IPS-18c (cell line): ENCODE data around the gene VPS37B.
A peak's percentile ranks its signal among the peaks of the same experiment; 100 is the strongest.

ENCODE experiments used
- H3K4me3 ChIP-seq: 2 replicates; pipeline ENCODE4 v1.7.0; 2013; ENCODE audit warnings: low read depth, mild to moderate bottlenecking, low read length, moderate library complexity; ENCODE audit not compliant: insufficient read depth
- H3K9me3 ChIP-seq: one replicate; pipeline ENCODE4 v1.6.1; 2013; ENCODE audit warnings: mild to moderate bottlenecking, low read length, moderate library complexity; ENCODE audit not compliant: control insufficient read depth, insufficient read depth

VPS37B gene

GRCh38 chr12:122849352-122850047, 46.4 kb downstream of the VPS37B start:
- Histone ChIP-seq H3K9me3 (peaks cover 2% of the 10 kb centered on the region), H3K4me3 (no peak overlapping the region)

- peaks cover 2% of the 10 kb centered on the region for H3K9me3 ChIP-seq
Observed at GRCh38 chr12:122848471-122849351, 47.2 kb downstream of the VPS37B start.

GRCh38 chr12:122847921-122848421, 48.0 kb downstream of the VPS37B start:
- no peaks in the 10 kb centered on the region for H3K9me3 ChIP-seq
- no peak overlapping the region for H3K4me3 ChIP-seq

More at GRCh38 chr12:122848471-122849351, 47.2 kb downstream of the VPS37B start:
- H3K4me3 ChIP-seq = no peak overlapping the region

GRCh38 chr12:122847516-122847836, 48.4 kb downstream of the VPS37B start:
- H3K4me3 ChIP-seq = no peak overlapping the region
- H3K9me3 ChIP-seq = no peaks in the 10 kb centered on the region

GRCh38 chr12:122846622-122847515, 49.1 kb downstream of the VPS37B start:
- Histone ChIP-seq H3K4me3 (no peak overlapping the region), H3K9me3 (no peaks in the 10 kb centered on the region)

- H3K4me3 ChIP-seq = no peak overlapping the region
- H3K9me3 ChIP-seq = no peaks in the 10 kb centered on the region
Observed at GRCh38 chr12:122845865-122846621, 49.9 kb downstream of the VPS37B start.

GRCh38 chr12:122845041-122845864, 50.7 kb downstream of the VPS37B start:
- Histone ChIP-seq H3K9me3 (no peaks in the 10 kb centered on the region), H3K4me3 (no peak overlapping the region)

- no peaks in the 10 kb centered on the region for H3K9me3 ChIP-seq
- no peak overlapping the region for H3K4me3 ChIP-seq
Observed at GRCh38 chr12:122844366-122844971, 51.5 kb downstream of the VPS37B start.

GRCh38 chr12:122843455-122843854, 52.5 kb downstream of the VPS37B start:
- Histone ChIP-seq H3K9me3 (no peaks in the 10 kb centered on the region), H3K4me3 (no peak overlapping the region)

GRCh38 chr12:122842505-122843405, 53.2 kb downstream of the VPS37B start:
- H3K4me3 ChIP-seq = no peak overlapping the region
- no peaks in the 10 kb centered on the region for H3K9me3 ChIP-seq

- Histone ChIP-seq H3K4me3 (0 out of 2 replicates have a peak overlapping the region, but pooled peaks have one; percentile 11), H3K9me3 (no peaks in the 10 kb centered on the region)
Observed at GRCh38 chr12:122841544-122842321, 54.2 kb downstream of the VPS37B start.

GRCh38 chr12:122840580-122841513, 55.1 kb downstream of the VPS37B start:
- Histone ChIP-seq H3K9me3 (no peaks in the 10 kb centered on the region), H3K4me3 (no peak overlapping the region)

GRCh38 chr12:122839907-122840554, 55.9 kb downstream of the VPS37B start:
- H3K9me3 ChIP-seq = no peaks in the 10 kb centered on the region
- H3K4me3 ChIP-seq = no peak overlapping the region
